Measurements from ENCODE around the gene MYOZ3. TPM values are rescaled to one million over a fixed set of nuclear protein-coding genes. Genes with fewer than 3 reads are reported as not detected.

The MYOZ3 gene
- total and polyA plus RNA-seq, 10 of the 15 experiments (the other 5 are each of a cell fraction or from before 2014, with no cell fraction given) = 0.04 to 1.1 (median 0.10) TPM; not detected in 4

GRCh38 chr5:150700594-150701377, 39.7 kb downstream of the MYOZ3 start, which contains the start of gene RBM22:
Gene RBM22 (minus strand): TSS chr5:150701062. CDS start chr5:150700985, 77 bp downstream.
- Histone ChIP-seq H3K27ac (ENCODE audit: control insufficient read depth, insufficient read depth) (peak within 1 kb of the TSS; percentile 87), H3K79me2 (ENCODE audit: control insufficient read depth, insufficient read depth, low read length) (peaks cover 21% of the 10 kb centered on the region), H3K27me3 (replicated peaks in 1 of 2; ENCODE audit: control insufficient read depth in 2 of 2, insufficient read depth in 2 of 2, low read length in 1 of 2) (no peaks in the 10 kb centered on the region), H3K4me1 (ENCODE audit: control insufficient read depth, insufficient read depth, low read length) (no peaks in the 10 kb centered on the region), H3K9ac (ENCODE audit: control insufficient read depth, insufficient read depth, low read length) (peak within 1 kb of the TSS; percentile 85), H3K36me3 (ENCODE audit: control insufficient read depth in 2 of 2, insufficient read depth in 2 of 2, low read length in 1 of 2) (peaks cover 7 to 20% of the 10 kb centered on the region in 2 experiments), H3K4me3 (peak within 1 kb of the TSS; percentile 91), H2AFZ (ENCODE audit: control insufficient read depth, low read depth, low read length) (peak within 1 kb of the TSS; percentile 84), H3K9me3 (replicated peaks; ENCODE audit: control insufficient read depth, insufficient read depth, low read length) (no peaks in the 10 kb centered on the region), H4K20me1 (ENCODE audit: control insufficient read depth, insufficient read depth) (no peaks in the 10 kb centered on the region), H3K4me2 (ENCODE audit: control insufficient read depth, insufficient read depth) (peak within 1 kb of the TSS; percentile 75)
- peak; percentile 57 for DNase-seq (ENCODE audit: low read depth, low spot score)
- in situ Hi-C loops (cut with MboI) (no loop called here), intact Hi-C loops (cut with micrococcal nuclease; ENCODE audit: unreplicated experiment) (loop anchor here (1.0 to 5.0 kb wide), 4 partner anchors 78 to 238 kb away; partner anchors contain the start of gene SMIM3)
- no TSS peak for BruUV-seq (replicated peaks)
- 4% methylated on average over 59 of the region's 59 CpGs for WGBS (ENCODE audit: insufficient coverage, insufficient replicate concordance, low lambda C conversion rate, missing lambda C conversion rate)
- RAD21 ChIA-PET (ENCODE audit: unreplicated experiment) = interaction anchor here (0.7 to 2.8 kb wide), 18 partner anchors 14 to 464 kb away, joined by 3 to 26 read pairs (median 4); partner anchors contain the start of genes DCTN4, IRGM and SMIM3
- POLR2A ChIA-PET = interaction anchor here (0.5 to 1.6 kb wide), 17 partner anchors 9 to 522 kb away, joined by 3 to 8 read pairs (median 3); partner anchors contain the start of genes CD74 and DCTN4
- ATAC-seq = peak; percentile 98
- CTCF ChIA-PET = interaction anchor here (0.6 to 2.8 kb wide), 44 partner anchors 8 to 762 kb away, joined by 3 to 42 read pairs (median 4); partner anchors contain the start of genes ANXA6, DCTN4, IRGM and RPS14
- SMC1A ChIA-PET (ENCODE audit: uncharacterized antibody, unreplicated experiment) = interaction anchor here (0.7 to 4.2 kb wide), 13 partner anchors 8 to 211 kb away, joined by 3 to 27 read pairs (median 4); partner anchors contain the start of gene IRGM
- FAIRE-seq = peak; percentile 82
- peak; percentile 61; the same call in 1 of the 2 replicates for TF ChIP-seq DPF2 (IDR thresholded peaks at IDR 0.05)
- peak; percentile 33; the same call in 1 of the 2 replicates for TF ChIP-seq TCF3 (IDR thresholded peaks at IDR 0.05; ENCODE audit: borderline replicate concordance, insufficient read depth, low read depth, low read length)
- no peak for TF ChIP-seq ZNF217 (IDR thresholded peaks at IDR 0.05)
- no peak for TF ChIP-seq E4F1 (IDR thresholded peaks at IDR 0.05; ENCODE audit: borderline replicate concordance, partially characterized antibody)
- TF ChIP-seq GABPA (IDR thresholded peaks at IDR 0.05; ENCODE audit: low read depth) = peak; percentile 82
- TF ChIP-seq MTA3 (IDR thresholded peaks at IDR 0.05; ENCODE audit: borderline replicate concordance, low read length) = no peak
- TF ChIP-seq ZBTB33 (IDR thresholded peaks at IDR 0.05) = no peak
- TF ChIP-seq RB1 (IDR thresholded peaks at IDR 0.05; ENCODE audit: borderline replicate concordance) = peak; percentile 91
- peak; percentile 92 for TF ChIP-seq LARP7 (IDR thresholded peaks at IDR 0.05)
- no peak for TF ChIP-seq NFYA (IDR thresholded peaks at IDR 0.05; ENCODE audit: borderline replicate concordance, low read depth, low read length)
- TF ChIP-seq MEF2B (IDR thresholded peaks at IDR 0.05; ENCODE audit: partially characterized antibody, poor library complexity, severe bottlenecking) = peak; percentile 18
- TF ChIP-seq FOXM1 (IDR thresholded peaks at IDR 0.05; ENCODE audit: low read depth, low read length) = no peak
- no peak for TF ChIP-seq ZBTB11 (CRISPR knock-in tag; IDR thresholded peaks at IDR 0.05)
- TF ChIP-seq ZSCAN29 (IDR thresholded peaks at IDR 0.05) = no peak
- no peak for TF ChIP-seq CBX5 (IDR thresholded peaks at IDR 0.05; ENCODE audit: low read depth)
